SK-N-MC (cell line): Measurements from ENCODE around the gene CD96.

ENCODE experiments used
- EZH2 ChIP-seq: fragments of 200-600 bp; sonication (generic); IDR thresholded peaks from one replicate; pipeline ENCODE4 v1.6.1; 2017; ENCODE audit warnings: antibody characterized with exemption
- FOXP2 ChIP-seq: optimal IDR thresholded peaks from 2 replicates; pipeline ENCODE3; 2011; ENCODE audit warnings: mild to moderate bottlenecking, moderate library complexity; ENCODE audit not compliant: insufficient read depth; ENCODE audit errors: extremely low read length, control extremely low read depth
- POLR2AphosphoS5 ChIP-seq: IDR thresholded peaks from 2 replicates; pipeline ENCODE4 v1.6.1; 2012; ENCODE audit warnings: mild to moderate bottlenecking, low read depth, low read length, borderline replicate concordance

DNA sequence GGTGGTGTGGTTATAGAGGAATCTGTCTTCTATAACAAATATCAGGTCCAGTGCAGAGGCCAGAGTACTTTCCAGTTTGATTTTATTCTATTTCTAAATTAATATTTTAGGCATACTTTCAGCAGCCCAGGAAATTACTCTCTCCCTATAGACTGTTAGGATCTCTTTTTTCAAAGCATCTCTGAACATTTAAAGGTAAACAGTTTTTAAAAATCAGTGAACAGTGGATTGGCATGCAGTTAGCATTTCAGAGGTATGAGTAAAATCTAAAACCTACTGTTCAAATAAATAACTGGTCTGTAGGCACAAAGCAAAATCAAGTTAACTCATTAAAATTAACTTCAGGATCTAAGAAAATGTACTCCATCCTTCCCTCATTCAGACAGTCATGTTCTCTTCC, 50.1 kb downstream of the CD96 start:
- TF ChIP-seq EZH2 (no peak), FOXP2 (no peak), POLR2AphosphoS5 (no peak)
